C4-2B (cell line): ENCODE results near the gene ARHGEF16.

Experiments
- CTCF ChIP-seq: fragments of 450-650 bp; conservative IDR thresholded peaks from 2 replicates; pipeline ENCODE4 v1.5.1; 2017; ENCODE audit warnings: mild to moderate bottlenecking
- ZFX ChIP-seq: fragments of 450-650 bp; IDR thresholded peaks from 2 replicates; pipeline ENCODE4 v1.6.1; 2017

- TF ChIP-seq CTCF (no peak), ZFX (no peak)
These were observed 30.6 kb downstream of the ARHGEF16 start for GRCh38 chr1:3485016-3485415.
